ENCODE data around the gene SAMD1. TPM values are rescaled to one million over a fixed set of nuclear protein-coding genes. Genes with fewer than 3 reads are reported as not detected.

The SAMD1 gene
- total and polyA plus RNA-seq, 2 donors from 2014 or later, result 23.3 to 28.3 TPM

DNA sequence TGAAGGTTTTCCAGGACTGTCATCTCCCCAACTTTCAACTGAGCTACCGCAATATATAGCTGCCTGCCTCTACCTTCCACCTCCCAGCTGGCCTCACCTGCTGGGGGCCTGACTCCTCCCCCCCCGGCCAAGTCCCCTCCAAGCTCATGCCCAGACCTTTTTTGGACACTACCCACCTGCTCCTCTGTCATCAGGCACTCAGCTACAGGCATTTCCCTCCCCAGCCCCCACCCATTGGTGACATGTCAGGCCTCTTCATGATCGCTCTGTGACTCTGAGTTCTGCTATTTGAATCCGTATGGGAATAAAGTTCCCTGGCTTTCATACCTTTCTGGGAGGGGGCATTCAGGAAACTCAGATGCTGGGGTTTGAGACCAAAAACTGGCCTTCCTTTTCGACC lies 25.2 kb upstream of the SAMD1 start:
- Histone ChIP-seq H3K9me3 (ENCODE audit: control insufficient read depth in 2 of 3, insufficient read depth in 1 of 3, low read length in 3 of 3) (no peaks in the 10 kb centered on the region), H3K27ac (ENCODE audit: low read depth in 2 of 2, low read length in 2 of 2) (no peak overlapping the region), H3K27me3 (ENCODE audit: control insufficient read depth, insufficient read depth, low read length) (no peaks in the 10 kb centered on the region), H3K4me3 (ENCODE audit: low read length in 3 of 3) (no peak overlapping the region), H3K4me1 (ENCODE audit: control insufficient read depth in 2 of 3, insufficient read depth in 2 of 3, low read depth in 1 of 3, low read length in 3 of 3) (peaks cover 0 to 49% (median 37%) of the 10 kb centered on the region in 3 donors), H3K9ac (ENCODE audit: low read length in 3 of 3) (no peak overlapping the region), H3K36me3 (ENCODE audit: control insufficient read depth in 2 of 3, insufficient read depth in 3 of 3, low read length in 3 of 3) (no peaks in the 10 kb centered on the region)
- intact Hi-C loops (cut with DNase I), result no loop called here
- no peak for FAIRE-seq
- TF ChIP-seq, protein P1, sequence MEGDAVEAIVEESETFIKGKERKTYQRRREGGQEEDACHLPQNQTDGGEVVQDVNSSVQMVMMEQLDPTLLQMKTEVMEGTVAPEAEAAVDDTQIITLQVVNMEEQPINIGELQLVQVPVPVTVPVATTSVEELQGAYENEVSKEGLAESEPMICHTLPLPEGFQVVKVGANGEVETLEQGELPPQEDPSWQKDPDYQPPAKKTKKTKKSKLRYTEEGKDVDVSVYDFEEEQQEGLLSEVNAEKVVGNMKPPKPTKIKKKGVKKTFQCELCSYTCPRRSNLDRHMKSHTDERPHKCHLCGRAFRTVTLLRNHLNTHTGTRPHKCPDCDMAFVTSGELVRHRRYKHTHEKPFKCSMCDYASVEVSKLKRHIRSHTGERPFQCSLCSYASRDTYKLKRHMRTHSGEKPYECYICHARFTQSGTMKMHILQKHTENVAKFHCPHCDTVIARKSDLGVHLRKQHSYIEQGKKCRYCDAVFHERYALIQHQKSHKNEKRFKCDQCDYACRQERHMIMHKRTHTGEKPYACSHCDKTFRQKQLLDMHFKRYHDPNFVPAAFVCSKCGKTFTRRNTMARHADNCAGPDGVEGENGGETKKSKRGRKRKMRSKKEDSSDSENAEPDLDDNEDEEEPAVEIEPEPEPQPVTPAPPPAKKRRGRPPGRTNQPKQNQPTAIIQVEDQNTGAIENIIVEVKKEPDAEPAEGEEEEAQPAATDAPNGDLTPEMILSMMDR (IDR thresholded peaks at IDR 0.05; ENCODE audit: borderline replicate concordance, extremely low read depth, insufficient read depth), result no peak
- DNase-seq, result no peak

DNA sequence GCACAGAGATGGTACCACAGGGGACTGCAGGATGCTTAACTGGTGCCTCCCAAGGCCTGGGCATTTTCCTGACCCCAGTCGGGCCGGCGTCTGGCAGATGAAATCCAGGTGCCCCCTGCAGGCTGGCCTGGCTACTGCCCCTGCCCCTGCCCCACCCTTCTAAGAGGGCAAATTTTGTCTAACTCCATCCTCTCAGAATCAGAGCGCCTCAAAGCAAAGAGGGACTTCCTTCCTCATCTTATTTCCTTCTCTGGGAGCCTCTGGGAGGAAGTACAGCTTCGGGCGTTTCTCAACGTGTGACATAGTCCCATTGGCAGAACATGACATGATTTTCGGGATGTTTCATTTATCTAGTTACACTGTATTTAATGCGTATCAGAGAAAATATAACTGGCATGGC lies 24.3 kb upstream of the SAMD1 start:
- intact Hi-C loops (cut with DNase I), result no loop called here
- Histone ChIP-seq H3K9me3 (ENCODE audit: control insufficient read depth in 2 of 3, insufficient read depth in 1 of 3, low read length in 3 of 3) (no peaks in the 10 kb centered on the region), H3K36me3 (ENCODE audit: control insufficient read depth in 2 of 3, insufficient read depth in 3 of 3, low read length in 3 of 3) (no peaks in the 10 kb centered on the region), H3K27ac (ENCODE audit: low read depth in 2 of 2, low read length in 2 of 2) (peak overlapping the region in 1 of 2 donors; percentile 11), H3K9ac (ENCODE audit: low read length in 3 of 3) (no peak overlapping the region), H3K4me3 (ENCODE audit: low read length in 3 of 3) (no peak overlapping the region), H3K4me1 (ENCODE audit: control insufficient read depth in 2 of 3, insufficient read depth in 2 of 3, low read depth in 1 of 3, low read length in 3 of 3) (peaks cover 0 to 48% (median 36%) of the 10 kb centered on the region in 3 donors), H3K27me3 (ENCODE audit: control insufficient read depth, insufficient read depth, low read length) (no peaks in the 10 kb centered on the region)
- no peak for DNase-seq
- TF ChIP-seq, protein P1 (IDR thresholded peaks at IDR 0.05; ENCODE audit: borderline replicate concordance, extremely low read depth, insufficient read depth), result peak; percentile 32
- no peak for FAIRE-seq

DNA sequence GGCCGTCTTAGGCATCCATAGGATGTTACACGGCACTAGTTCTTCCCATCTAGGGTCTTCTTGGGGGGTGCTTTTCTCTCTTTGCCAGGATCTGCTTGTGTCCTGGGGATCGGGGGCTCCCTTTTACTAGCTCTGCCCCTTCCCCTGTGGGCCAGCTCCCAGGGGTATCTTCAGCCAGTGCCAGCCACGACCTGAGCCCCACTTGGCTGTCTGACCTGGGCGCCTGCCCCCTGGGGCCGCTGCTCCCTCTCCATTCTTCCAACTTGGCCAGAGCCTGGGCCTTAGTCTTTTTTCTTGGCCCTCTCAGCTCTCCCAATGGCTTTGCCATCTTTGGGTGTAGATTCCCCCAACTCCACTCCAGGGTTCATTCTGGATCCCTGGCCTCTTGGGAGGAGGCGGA lies 23.9 kb upstream of the SAMD1 start:
- no peak for FAIRE-seq
- H3K9me3 ChIP-seq (ENCODE audit: control insufficient read depth in 2 of 3, insufficient read depth in 1 of 3, low read length in 3 of 3), result no peaks in the 10 kb centered on the region
- H3K27ac ChIP-seq (ENCODE audit: low read depth in 2 of 2, low read length in 2 of 2), result peak overlapping the region in 1 of 2 donors; percentile 11
- H3K27me3 ChIP-seq (ENCODE audit: control insufficient read depth, insufficient read depth, low read length), result no peaks in the 10 kb centered on the region
- no peak for DNase-seq
- intact Hi-C loops (cut with DNase I), result no loop called here
- no peaks in the 10 kb centered on the region for H3K36me3 ChIP-seq (ENCODE audit: control insufficient read depth in 2 of 3, insufficient read depth in 3 of 3, low read length in 3 of 3)
- H3K4me1 ChIP-seq (ENCODE audit: control insufficient read depth in 2 of 3, insufficient read depth in 2 of 3, low read depth in 1 of 3, low read length in 3 of 3), result peaks cover 0 to 44% (median 32%) of the 10 kb centered on the region in 3 donors
- TF ChIP-seq, protein P1 (IDR thresholded peaks at IDR 0.05; ENCODE audit: borderline replicate concordance, extremely low read depth, insufficient read depth), result no peak
- no peak overlapping the region for H3K4me3 ChIP-seq (ENCODE audit: low read length in 3 of 3)
- no peak overlapping the region for H3K9ac ChIP-seq (ENCODE audit: low read length in 3 of 3)
